ENCODE data around the gene CLNK. TPM values are rescaled to one million over a fixed set of nuclear protein-coding genes. Genes with fewer than 3 reads are reported as not detected.

The CLNK gene
- under 1 TPM; under 0.01 to 0.10 TPM for total RNA-seq
- under 1 TPM; 0.13 to 0.26 TPM for polyA plus RNA-seq (ENCODE audit: insufficient read length in 2 of 2)
- long read RNA-seq, donor 1 = 0 reads
- long read RNA-seq, donor 2 = 0 reads
- long read RNA-seq, donor 3 = 0 reads
- long read RNA-seq, donor 4 = 0 reads

GRCh38 chr4:10684631-10685030 is at the start of gene CLNK:
TSS of gene CLNK (minus strand) at chr4:10684768. CDS start at chr4:10667869, 16,899 bp downstream.
- WGBS (ENCODE audit: insufficient coverage) = 90% methylated on average over 7 of the region's 8 CpGs
- no peaks in the 10 kb centered on the region for H3K27me3 ChIP-seq (ENCODE audit: control insufficient read depth, insufficient read depth, low read length)
- no peaks in the 10 kb centered on the region for H3K36me3 ChIP-seq (ENCODE audit: control insufficient read depth, insufficient read depth, low read length)
- H3K27ac ChIP-seq (ENCODE audit: low read depth, low read length) = no peak within 1 kb of the TSS
- no peak for DNase-seq (ENCODE audit: low read depth in 4 of 6, low spot score in 6 of 6)
- H3K4me1 ChIP-seq (ENCODE audit: control insufficient read depth, insufficient read depth, low read length) = no peaks in the 10 kb centered on the region
- no peaks in the 10 kb centered on the region for H3K9me3 ChIP-seq (ENCODE audit: control insufficient read depth, insufficient read depth, low read length)
- no peak within 1 kb of the TSS for H3K4me3 ChIP-seq (ENCODE audit: low read depth, low read length)

- no CpG with 5 or more reads among the region's 1 CpG for WGBS (ENCODE audit: insufficient coverage)
Measured at GRCh38 chr4:10733481-10734062, 49.0 kb upstream of the CLNK start.

DNA sequence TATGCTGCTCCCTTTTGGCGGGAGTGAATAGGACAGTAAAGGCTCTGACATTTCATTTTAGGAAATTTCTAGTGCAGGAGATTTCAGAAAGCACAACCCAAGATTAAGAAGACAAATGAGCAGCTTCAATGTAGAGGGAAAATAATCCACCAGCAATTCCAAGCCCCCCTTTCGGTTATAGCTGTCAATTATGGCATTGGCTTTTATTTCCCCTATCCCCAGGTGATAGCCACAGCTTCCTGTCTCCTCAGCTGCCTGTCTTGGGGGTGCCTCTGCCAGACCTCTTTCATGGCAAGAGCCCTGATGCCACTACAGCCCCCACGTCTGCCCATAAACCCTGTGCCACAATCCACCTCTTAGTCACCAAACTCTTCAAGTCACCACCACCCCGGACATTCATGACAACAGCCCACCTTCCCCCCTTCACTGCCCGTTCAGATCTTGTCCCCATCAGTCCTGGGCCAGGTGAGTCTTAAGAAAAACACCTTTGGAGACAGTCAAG is 48.4 kb upstream of the CLNK start:
- no peaks in the 10 kb centered on the region for H3K27me3 ChIP-seq (ENCODE audit: control insufficient read depth, insufficient read depth, low read length)

More at GRCh38 chr4:10733481-10734062, 49.0 kb upstream of the CLNK start:
- H3K4me3 ChIP-seq (ENCODE audit: low read depth, low read length) = no peak overlapping the region
- DNase-seq (ENCODE audit: low read depth in 4 of 6, low spot score in 6 of 6) = peak in 1 of 6 donors; percentile 49
- H3K27me3 ChIP-seq (ENCODE audit: control insufficient read depth, insufficient read depth, low read length) = no peaks in the 10 kb centered on the region
- H3K36me3 ChIP-seq (ENCODE audit: control insufficient read depth, insufficient read depth, low read length) = no peaks in the 10 kb centered on the region
- no peak overlapping the region for H3K27ac ChIP-seq (ENCODE audit: low read depth, low read length)
- no peaks in the 10 kb centered on the region for H3K4me1 ChIP-seq (ENCODE audit: control insufficient read depth, insufficient read depth, low read length)
- no peaks in the 10 kb centered on the region for H3K9me3 ChIP-seq (ENCODE audit: control insufficient read depth, insufficient read depth, low read length)

DNA sequence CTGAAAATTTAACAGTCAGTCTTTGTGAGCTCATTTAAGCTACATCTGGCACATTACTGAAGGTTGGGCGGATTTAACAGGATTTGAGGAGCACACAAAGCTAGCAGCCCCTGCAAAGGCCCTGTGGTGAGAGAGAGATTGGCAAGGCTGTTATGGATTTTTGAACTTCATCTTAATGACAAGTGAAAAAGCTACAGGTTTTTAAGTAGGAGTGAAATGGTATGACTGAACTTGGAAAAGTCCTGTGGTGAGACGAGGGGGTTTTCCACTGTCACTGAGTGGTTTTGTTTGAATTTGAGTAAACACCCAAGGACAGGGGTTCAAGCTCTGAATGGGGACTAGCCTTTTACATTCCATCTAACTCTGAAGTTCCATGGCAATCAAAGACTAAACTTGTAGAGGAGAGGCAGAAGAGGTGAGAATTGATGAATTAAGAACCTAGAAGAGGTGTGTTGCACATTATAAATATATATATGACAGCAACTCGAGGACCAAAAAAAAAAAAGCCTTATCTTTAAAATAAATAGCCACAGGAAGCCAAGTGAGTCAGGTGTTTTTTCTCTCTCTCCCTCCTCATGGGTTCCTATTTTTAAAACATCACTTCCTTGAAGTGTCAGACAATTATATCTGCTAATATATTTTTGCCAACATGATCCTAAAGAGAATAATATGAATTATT is 47.8 kb upstream of the CLNK start:
- H3K4me1 ChIP-seq (ENCODE audit: control insufficient read depth, insufficient read depth, low read length) = no peaks in the 10 kb centered on the region
- 8% methylated on average over 1 of the region's 3 CpGs for WGBS (ENCODE audit: insufficient coverage)
- no peak overlapping the region for H3K4me3 ChIP-seq (ENCODE audit: low read depth, low read length)
- no peak for DNase-seq (ENCODE audit: low read depth in 4 of 6, low spot score in 6 of 6)
- H3K27ac ChIP-seq (ENCODE audit: low read depth, low read length) = no peak overlapping the region
- H3K27me3 ChIP-seq (ENCODE audit: control insufficient read depth, insufficient read depth, low read length) = no peaks in the 10 kb centered on the region
- H3K9me3 ChIP-seq (ENCODE audit: control insufficient read depth, insufficient read depth, low read length) = no peaks in the 10 kb centered on the region
- no peaks in the 10 kb centered on the region for H3K36me3 ChIP-seq (ENCODE audit: control insufficient read depth, insufficient read depth, low read length)

More for the DNA sequence above, 48.4 kb upstream of the CLNK start:
- peak in 1 of 6 donors; percentile 37 for DNase-seq (ENCODE audit: low read depth in 4 of 6, low spot score in 6 of 6)
- H3K27ac ChIP-seq (ENCODE audit: low read depth, low read length) = no peak overlapping the region
- H3K9me3 ChIP-seq (ENCODE audit: control insufficient read depth, insufficient read depth, low read length) = no peaks in the 10 kb centered on the region
- 82% methylated on average over 3 of the region's 5 CpGs for WGBS (ENCODE audit: insufficient coverage)
- no peaks in the 10 kb centered on the region for H3K36me3 ChIP-seq (ENCODE audit: control insufficient read depth, insufficient read depth, low read length)
- no peak overlapping the region for H3K4me3 ChIP-seq (ENCODE audit: low read depth, low read length)
- no peaks in the 10 kb centered on the region for H3K4me1 ChIP-seq (ENCODE audit: control insufficient read depth, insufficient read depth, low read length)

- Histone ChIP-seq H3K36me3 (ENCODE audit: control insufficient read depth, insufficient read depth, low read length) (no peaks in the 10 kb centered on the region), H3K4me1 (ENCODE audit: control insufficient read depth, insufficient read depth, low read length) (no peaks in the 10 kb centered on the region), H3K9me3 (ENCODE audit: control insufficient read depth, insufficient read depth, low read length) (no peaks in the 10 kb centered on the region), H3K4me3 (ENCODE audit: low read depth, low read length) (no peak overlapping the region), H3K27me3 (ENCODE audit: control insufficient read depth, insufficient read depth, low read length) (no peaks in the 10 kb centered on the region), H3K27ac (ENCODE audit: low read depth, low read length) (no peak overlapping the region)
- DNase-seq (ENCODE audit: low read depth in 4 of 6, low spot score in 6 of 6) = no peak
- 69% methylated on average over 2 of the region's 3 CpGs for WGBS (ENCODE audit: insufficient coverage)
Measured at GRCh38 chr4:10731690-10732089, 47.1 kb upstream of the CLNK start.

DNA sequence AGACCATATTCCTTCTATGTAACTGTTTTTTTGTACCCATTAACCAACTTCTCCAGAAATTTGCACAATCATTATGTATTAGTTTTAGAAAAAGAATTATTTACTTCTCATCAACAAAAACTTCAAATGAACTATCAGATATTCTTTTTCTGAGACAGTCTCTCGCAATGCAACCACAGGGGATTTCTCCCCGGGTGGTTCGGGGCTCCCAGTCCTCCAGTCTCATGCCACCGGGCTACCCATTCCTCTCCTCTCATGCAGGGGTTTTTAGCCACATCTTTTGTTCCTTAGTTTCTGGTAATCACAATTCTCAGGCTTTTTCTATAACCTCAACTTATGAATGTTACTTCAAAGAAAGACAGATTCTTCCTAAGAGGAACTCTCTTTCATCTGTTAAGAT is 46.6 kb upstream of the CLNK start:
- Histone ChIP-seq H3K4me3 (ENCODE audit: low read depth, low read length) (no peak overlapping the region), H3K27me3 (ENCODE audit: control insufficient read depth, insufficient read depth, low read length) (no peaks in the 10 kb centered on the region), H3K27ac (ENCODE audit: low read depth, low read length) (no peak overlapping the region), H3K36me3 (ENCODE audit: control insufficient read depth, insufficient read depth, low read length) (no peaks in the 10 kb centered on the region), H3K9me3 (ENCODE audit: control insufficient read depth, insufficient read depth, low read length) (no peaks in the 10 kb centered on the region), H3K4me1 (ENCODE audit: control insufficient read depth, insufficient read depth, low read length) (no peaks in the 10 kb centered on the region)
- no peak for DNase-seq (ENCODE audit: low read depth in 4 of 6, low spot score in 6 of 6)
- 72% methylated on average over 4 of the region's 4 CpGs for WGBS (ENCODE audit: insufficient coverage)

- no peaks in the 10 kb centered on the region for H3K36me3 ChIP-seq (ENCODE audit: control insufficient read depth, insufficient read depth, low read length)
- no peaks in the 10 kb centered on the region for H3K27me3 ChIP-seq (ENCODE audit: control insufficient read depth, insufficient read depth, low read length)
- H3K9me3 ChIP-seq (ENCODE audit: control insufficient read depth, insufficient read depth, low read length) = no peaks in the 10 kb centered on the region
- H3K27ac ChIP-seq (ENCODE audit: low read depth, low read length) = no peak overlapping the region
- WGBS (ENCODE audit: insufficient coverage) = no CpG with 5 or more reads among the region's 7 CpGs
- H3K4me1 ChIP-seq (ENCODE audit: control insufficient read depth, insufficient read depth, low read length) = no peaks in the 10 kb centered on the region
- H3K4me3 ChIP-seq (ENCODE audit: low read depth, low read length) = no peak overlapping the region
- DNase-seq (ENCODE audit: low read depth in 4 of 6, low spot score in 6 of 6) = no peak
Measured at GRCh38 chr4:10730590-10730989, 46.0 kb upstream of the CLNK start.

- Histone ChIP-seq H3K27me3 (ENCODE audit: control insufficient read depth, insufficient read depth, low read length) (no peaks in the 10 kb centered on the region), H3K36me3 (ENCODE audit: control insufficient read depth, insufficient read depth, low read length) (no peaks in the 10 kb centered on the region)
- WGBS (ENCODE audit: insufficient coverage) = 80% methylated on average over 3 of the region's 4 CpGs
Measured at GRCh38 chr4:10730019-10730418, 45.5 kb upstream of the CLNK start.

GRCh38 chr4:10729366-10729765 is 44.8 kb upstream of the CLNK start:
- no CpG with 5 or more reads among the region's 2 CpGs for WGBS (ENCODE audit: insufficient coverage)
- no peaks in the 10 kb centered on the region for H3K27me3 ChIP-seq (ENCODE audit: control insufficient read depth, insufficient read depth, low read length)
- H3K4me1 ChIP-seq (ENCODE audit: control insufficient read depth, insufficient read depth, low read length) = no peaks in the 10 kb centered on the region
- no peak overlapping the region for H3K27ac ChIP-seq (ENCODE audit: low read depth, low read length)
- H3K4me3 ChIP-seq (ENCODE audit: low read depth, low read length) = no peak overlapping the region
- DNase-seq (ENCODE audit: low read depth in 4 of 6, low spot score in 6 of 6) = no peak
- no peaks in the 10 kb centered on the region for H3K36me3 ChIP-seq (ENCODE audit: control insufficient read depth, insufficient read depth, low read length)
- H3K9me3 ChIP-seq (ENCODE audit: control insufficient read depth, insufficient read depth, low read length) = no peaks in the 10 kb centered on the region

More at GRCh38 chr4:10730019-10730418, 45.5 kb upstream of the CLNK start:
- no peaks in the 10 kb centered on the region for H3K4me1 ChIP-seq (ENCODE audit: control insufficient read depth, insufficient read depth, low read length)
- no peaks in the 10 kb centered on the region for H3K9me3 ChIP-seq (ENCODE audit: control insufficient read depth, insufficient read depth, low read length)
- no peak overlapping the region for H3K4me3 ChIP-seq (ENCODE audit: low read depth, low read length)
- no peak overlapping the region for H3K27ac ChIP-seq (ENCODE audit: low read depth, low read length)
- DNase-seq (ENCODE audit: low read depth in 4 of 6, low spot score in 6 of 6) = no peak

DNA sequence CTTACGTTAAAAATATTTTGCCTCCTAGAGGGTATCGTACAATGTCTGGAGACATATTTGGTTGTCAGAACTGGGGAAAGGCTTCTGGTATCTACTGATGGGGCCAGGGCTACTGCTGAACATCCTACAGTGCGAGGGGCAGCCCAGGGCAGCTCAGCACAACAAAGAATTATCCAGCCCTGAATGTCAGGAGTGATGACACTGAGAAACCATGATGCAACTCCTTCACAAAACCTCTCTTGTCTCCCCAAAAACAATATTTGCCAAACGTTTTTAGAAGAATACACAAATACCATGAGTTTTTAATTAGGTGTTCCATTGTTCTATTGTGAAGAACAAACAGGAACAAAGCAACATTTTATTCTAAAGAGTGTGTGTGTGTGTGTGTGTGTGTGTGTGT is 43.4 kb upstream of the CLNK start:
- no peaks in the 10 kb centered on the region for H3K27me3 ChIP-seq (ENCODE audit: control insufficient read depth, insufficient read depth, low read length)
- WGBS (ENCODE audit: insufficient coverage) = 83% methylated on average over 1 of the region's 4 CpGs
- no peak overlapping the region for H3K4me3 ChIP-seq (ENCODE audit: low read depth, low read length)
- no peaks in the 10 kb centered on the region for H3K36me3 ChIP-seq (ENCODE audit: control insufficient read depth, insufficient read depth, low read length)
- H3K27ac ChIP-seq (ENCODE audit: low read depth, low read length) = no peak overlapping the region
- H3K9me3 ChIP-seq (ENCODE audit: control insufficient read depth, insufficient read depth, low read length) = no peaks in the 10 kb centered on the region
- H3K4me1 ChIP-seq (ENCODE audit: control insufficient read depth, insufficient read depth, low read length) = no peaks in the 10 kb centered on the region
- no peak for DNase-seq (ENCODE audit: low read depth in 4 of 6, low spot score in 6 of 6)
